Spinal cord (tissue), 10 donors: ENCODE measurements around the gene GRM8. TPM values are rescaled to one million over a fixed set of nuclear protein-coding genes. Genes with fewer than 3 reads are reported as not detected.

Experiments
- DNase-seq, 6 donors: peaks; one replicate each; pipeline versions ENCODE4 v3.0.0 to v3.0.0-alpha.2; 2013 to 2015; ENCODE audit warnings: low spot score in 6 of 6, low read depth in 4 of 6
- H3K27ac ChIP-seq: one replicate; pipeline ENCODE4 v1.5.1; 2013; ENCODE audit warnings: low read depth, low read length, control low read depth
- H3K27me3 ChIP-seq: one replicate; pipeline ENCODE4 v1.6.1; 2013; ENCODE audit warnings: low read length; ENCODE audit not compliant: control insufficient read depth, insufficient read depth
- H3K36me3 ChIP-seq: one replicate; pipeline ENCODE4 v1.6.1; 2013; ENCODE audit warnings: low read length; ENCODE audit not compliant: control insufficient read depth, insufficient read depth
- H3K4me1 ChIP-seq: one replicate; pipeline ENCODE4 v1.6.1; 2013; ENCODE audit warnings: low read length; ENCODE audit not compliant: control insufficient read depth, insufficient read depth
- H3K4me3 ChIP-seq: one replicate; pipeline ENCODE4 v1.5.1; 2013; ENCODE audit warnings: low read depth, low read length, control low read depth
- H3K9me3 ChIP-seq: one replicate; pipeline ENCODE4 v1.6.1; 2013; ENCODE audit warnings: low read length; ENCODE audit not compliant: control insufficient read depth, insufficient read depth
- WGBS: methylation state at CpG from one replicate; pipeline ENCODE4 v1.1.5; 2013; ENCODE audit warnings: missing lambda C conversion rate; ENCODE audit not compliant: insufficient coverage; 5-methylcytosine and 5-hydroxymethylcytosine counted together
- polyA plus RNA-seq, 2 donors: library from polyadenylated mRNA; unstranded; fragments of 120-200 nt; gene quantifications; one replicate each; pipeline ENCODE4 v1.2.1, GENCODE V29; 2013; ENCODE audit not compliant: insufficient read length in 2 of 2
- small RNA-seq: library from RNA; depleted of rRNA; stranded (forward); fragments of <200 nt; gene quantifications from one replicate; pipeline ENCODE3, GENCODE V24; 2014; ENCODE audit warnings: low replicate concordance
- total RNA-seq, 2 donors: library from RNA; depleted of rRNA in 1 of 2; stranded (reverse); fragments of 120-200 nt in 1 of 2; fragments of >200 nt in 1 of 2; gene quantifications; one replicate each; pipeline versions ENCODE4 v1.2.3 to v1.2.4, GENCODE V29; 2013 to 2014
- donor health status: healthy.

The GRM8 gene
- total and polyA plus RNA-seq, 4 donors, result 15.6 to 26.1 (median 20.7) TPM

GRCh38 chr7:126398285-126398684 is 854.5 kb downstream of the GRM8 start:
- Histone ChIP-seq H3K27ac (no peak overlapping the region), H3K36me3 (no peaks in the 10 kb centered on the region), H3K4me3 (no peak overlapping the region), H3K27me3 (no peaks in the 10 kb centered on the region), H3K9me3 (no peaks in the 10 kb centered on the region), H3K4me1 (no peaks in the 10 kb centered on the region)
- DNase-seq, result no peak

GRCh38 chr7:126394406-126394805 is 858.3 kb downstream of the GRM8 start:
- no peaks in the 10 kb centered on the region for H3K4me1 ChIP-seq
- WGBS, result 92% methylated on average over 2 of the region's 7 CpGs
- no peak overlapping the region for H3K4me3 ChIP-seq
- no peak overlapping the region for H3K27ac ChIP-seq
- no peaks in the 10 kb centered on the region for H3K9me3 ChIP-seq
- H3K36me3 ChIP-seq, result no peaks in the 10 kb centered on the region
- no peak for DNase-seq
- H3K27me3 ChIP-seq, result no peaks in the 10 kb centered on the region

Small RNA genes lying within 50 kb of the gene (small RNA-seq; reads per million reads assigned to genes)
- gene MIR592, result 22.2 reads per million, percentile 97 among the genes with 10 or more reads in this experiment

Other genes with a start within 250 kb of the GRM8 start
- gene ZNF800, start 139.8 kb upstream of the GRM8 start, total RNA-seq, result 10 to 100 TPM; 30.1 to 39.5 TPM
- gene ZNF800, start 139.8 kb upstream of the GRM8 start, polyA plus RNA-seq, result 10 to 100 TPM; 18.5 to 22.9 TPM